NCI-H82 treated with DMSO at 0.1 percent for 48 hours (cell line): Measurements from ENCODE around the gene EBF3.
"Not testable (repeated sequence)": the region's sequence is repeated elsewhere in the genome, so short reads cannot be mapped to it uniquely, and the experiment has no call there.

Experiments
- DNase-seq: peaks from one replicate; lab custom pipeline; 2025; ENCODE audit not compliant: unreplicated experiment; lab: John Stamatoyannopoulos, UW

Gene EBF3

DNA sequence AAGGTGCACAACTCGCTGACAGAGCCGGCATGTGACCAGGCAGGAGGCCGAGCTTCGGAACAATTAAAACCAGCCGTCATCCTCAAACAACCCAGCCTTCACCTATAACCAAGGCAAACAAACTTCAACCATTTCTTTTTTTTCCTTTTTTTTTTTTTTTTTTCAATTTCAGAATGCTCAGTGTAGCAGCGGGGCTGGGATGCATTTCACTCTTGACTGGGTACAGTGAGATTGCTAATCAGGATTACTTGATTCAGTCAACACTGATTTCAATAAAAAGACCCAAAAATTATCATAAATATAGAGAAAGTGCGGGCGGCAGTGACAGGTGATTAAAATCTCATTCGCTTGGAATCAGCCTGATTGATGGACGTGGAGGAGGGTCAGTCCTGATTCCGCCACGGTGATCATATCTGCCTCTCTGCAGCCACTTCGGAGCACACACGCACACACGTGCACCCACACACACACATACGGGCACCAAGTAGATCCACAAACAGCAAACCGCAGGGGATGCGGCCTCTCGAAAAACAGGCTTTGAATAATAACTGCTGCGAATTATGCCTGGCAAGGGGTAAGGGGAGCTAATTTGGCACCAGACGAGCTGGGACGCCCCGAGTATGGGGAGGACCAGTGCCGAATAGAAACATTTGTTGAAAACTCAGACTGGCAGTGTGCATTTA lies 31.2 kb downstream of the EBF3 start:
- no peak for DNase-seq

DNA sequence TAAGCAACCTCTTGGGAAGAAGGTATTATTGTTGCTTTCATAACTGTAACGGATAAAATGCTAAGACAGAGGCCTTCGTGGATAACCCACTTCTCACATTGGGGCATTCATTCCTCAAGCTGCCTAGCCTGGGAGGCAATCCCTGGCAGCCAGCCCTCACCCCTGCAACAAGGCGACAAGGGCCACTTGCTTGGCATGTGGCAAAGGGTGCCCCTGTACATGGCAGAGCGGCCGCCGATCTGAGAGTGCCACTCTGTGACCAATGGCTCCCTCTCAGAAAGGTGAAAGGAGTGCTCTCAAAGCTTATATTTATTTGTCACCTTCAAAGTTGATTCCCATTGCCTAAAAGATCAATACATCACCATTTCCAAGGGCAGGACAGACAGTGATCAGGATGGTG lies 31.9 kb downstream of the EBF3 start:
- DNase-seq, result no peak

DNA sequence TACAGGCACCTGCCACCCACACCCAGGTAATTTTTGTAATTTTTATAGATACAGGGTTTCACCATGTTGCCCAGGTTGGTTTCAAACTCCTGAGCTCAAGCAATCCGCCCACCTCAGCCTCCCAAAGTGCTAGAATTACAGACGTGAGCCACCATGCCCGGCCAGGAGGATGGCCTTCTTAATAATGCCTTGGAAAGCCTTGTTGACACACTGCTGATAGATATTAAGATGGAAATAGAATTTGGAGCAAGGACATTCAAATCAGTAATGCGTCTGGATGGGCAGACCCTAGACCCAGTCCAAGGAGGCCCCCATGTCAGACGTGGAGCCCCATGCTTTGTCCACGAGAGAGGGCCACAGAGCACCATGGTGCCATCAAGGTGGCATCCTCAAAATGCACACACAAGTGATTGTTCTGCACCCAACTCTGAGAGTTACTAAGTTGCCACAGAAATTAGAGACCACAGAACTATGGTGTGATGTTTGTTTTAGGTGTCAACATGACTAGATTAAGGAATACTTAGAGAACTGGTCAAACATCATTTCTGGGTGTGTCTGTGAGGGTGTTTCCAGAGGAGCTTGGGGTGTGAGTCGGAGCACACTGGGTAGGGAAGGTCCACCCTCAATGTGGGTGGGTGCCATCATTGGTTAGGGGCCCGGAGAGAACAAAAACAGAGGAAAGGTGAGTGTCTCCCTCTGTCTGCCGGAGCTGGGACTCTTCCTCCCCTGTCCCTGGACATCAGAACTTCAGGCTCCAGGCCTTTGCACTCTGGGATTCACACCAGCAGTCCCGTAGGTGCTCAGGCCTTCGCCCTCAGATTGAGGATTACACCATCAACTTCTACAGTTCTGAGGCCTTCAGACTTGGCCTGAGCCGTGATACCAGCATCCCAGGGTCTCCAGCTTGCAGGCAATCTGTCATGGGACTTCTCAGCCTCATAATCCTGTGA lies 34.5 kb downstream of the EBF3 start:
- DNase-seq, result no peak

DNA sequence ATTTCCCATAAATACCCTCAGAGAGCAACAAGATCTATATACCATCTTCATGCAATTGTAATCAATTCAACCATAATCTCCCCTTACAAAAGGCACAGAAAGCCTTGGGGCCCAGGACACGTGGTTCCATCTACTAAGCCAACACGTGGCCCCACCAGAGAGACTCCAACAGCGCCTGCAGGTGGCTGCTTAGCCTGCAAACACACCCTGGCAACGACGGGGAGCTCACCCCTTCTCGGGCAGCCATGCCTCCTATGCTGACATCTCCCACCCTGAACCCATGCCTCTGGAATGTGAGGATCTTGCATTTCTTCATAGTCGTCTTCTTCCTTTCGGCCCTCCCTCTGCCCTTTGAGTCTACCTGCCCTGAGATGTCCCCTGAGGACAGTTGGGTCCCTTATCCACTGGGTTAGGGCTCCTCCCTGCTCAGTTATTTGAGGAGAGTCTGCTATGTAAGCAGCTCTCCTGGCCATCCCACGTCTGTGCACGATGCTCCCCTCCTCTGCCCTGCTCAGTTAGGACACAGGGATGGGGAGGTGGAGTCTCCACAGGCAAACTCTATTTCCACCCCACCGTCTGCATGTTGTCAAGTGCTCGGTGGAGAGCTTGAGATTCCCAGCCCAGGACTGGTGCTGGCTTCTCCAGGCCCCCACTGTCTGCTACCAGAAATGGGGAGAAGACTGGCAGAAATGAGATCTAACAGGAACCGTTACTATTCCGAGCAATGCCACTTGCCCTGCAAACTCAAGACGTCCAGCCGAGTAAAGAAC lies 36.5 kb downstream of the EBF3 start:
- DNase-seq, result no peak

DNA sequence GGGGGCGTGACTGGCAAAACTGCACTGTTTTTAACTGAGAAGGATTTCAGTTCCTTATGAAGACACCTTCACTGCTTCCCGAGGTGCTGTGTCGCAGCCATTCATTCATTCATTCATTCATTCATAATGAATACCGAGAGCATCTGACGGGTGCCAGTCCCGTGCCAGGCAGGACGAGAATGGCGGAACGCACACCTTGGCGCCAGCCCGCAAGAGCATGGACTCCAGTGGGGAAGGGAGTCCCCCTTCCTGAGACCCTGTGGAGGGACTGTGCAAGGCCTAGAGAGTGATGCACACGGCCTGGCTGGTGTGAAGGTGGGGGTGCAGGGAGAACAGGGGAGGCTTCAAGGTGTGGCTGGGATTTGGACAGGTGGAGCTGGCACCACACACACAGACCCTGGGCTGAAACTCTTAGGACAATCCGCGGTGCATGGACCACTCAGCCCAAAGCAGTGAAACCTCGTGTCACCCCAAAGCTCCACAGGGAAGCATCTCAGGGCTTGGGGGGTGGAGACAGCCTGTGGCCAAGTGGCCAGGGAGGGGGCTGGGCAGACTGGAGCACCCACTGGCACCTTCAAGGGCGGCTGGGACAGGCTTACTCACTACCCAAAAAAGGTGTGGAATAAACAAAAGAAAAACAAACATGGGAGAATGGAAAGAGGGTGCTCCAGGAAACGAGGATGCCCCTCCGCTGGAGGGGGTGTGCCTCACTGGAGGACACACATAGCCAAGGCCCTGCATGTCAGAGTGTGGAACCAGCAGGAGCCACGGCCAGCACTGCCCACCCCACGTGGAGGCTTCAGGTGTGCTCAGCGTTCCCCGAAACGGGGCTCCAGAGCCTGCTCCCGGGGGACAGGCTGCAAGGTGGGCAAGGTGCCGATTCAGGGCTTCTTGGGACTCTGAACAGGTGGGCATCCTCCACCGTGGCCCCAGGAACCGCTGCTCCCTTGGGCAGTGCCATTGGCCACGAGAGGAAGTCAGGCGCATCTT lies 37.7 kb downstream of the EBF3 start:
- no peak for DNase-seq

DNA sequence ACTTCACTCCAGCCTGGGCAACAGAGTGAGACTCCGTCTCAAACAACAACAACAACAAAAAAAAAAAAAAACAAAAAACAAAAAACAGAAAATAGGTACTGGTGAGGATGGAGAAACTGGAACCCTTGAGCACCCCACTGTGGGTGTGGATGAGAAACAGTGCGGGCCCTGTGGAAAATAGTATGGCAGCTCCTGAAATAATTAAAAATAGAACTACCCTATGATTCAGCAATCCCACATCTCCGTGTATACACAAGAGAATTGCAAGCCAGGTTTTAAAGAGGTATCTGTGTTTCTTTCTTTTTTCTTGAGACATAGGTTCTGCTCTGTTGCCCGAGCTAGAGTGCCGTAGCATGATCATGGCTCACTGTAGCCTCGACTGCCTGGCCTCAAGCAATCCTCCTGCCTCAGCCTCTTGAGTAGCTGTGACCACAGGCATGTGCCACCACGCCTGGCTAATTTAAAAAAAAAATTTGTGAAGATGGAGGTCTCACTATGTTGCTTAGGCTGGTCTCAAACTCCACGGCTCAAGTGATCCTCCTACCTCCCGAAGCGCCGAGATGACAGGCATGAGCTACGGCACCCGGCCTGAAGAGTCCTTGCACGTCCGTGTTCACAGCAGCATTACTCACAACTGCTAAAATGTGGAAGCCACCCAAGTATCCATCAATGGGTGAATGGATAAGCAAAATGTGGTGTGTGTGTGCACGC lies 39.5 kb downstream of the EBF3 start:
- DNase-seq, result no peak

GRCh38 chr10:129922598-129923123 lies 41.4 kb downstream of the EBF3 start:
- no peak for DNase-seq

DNA sequence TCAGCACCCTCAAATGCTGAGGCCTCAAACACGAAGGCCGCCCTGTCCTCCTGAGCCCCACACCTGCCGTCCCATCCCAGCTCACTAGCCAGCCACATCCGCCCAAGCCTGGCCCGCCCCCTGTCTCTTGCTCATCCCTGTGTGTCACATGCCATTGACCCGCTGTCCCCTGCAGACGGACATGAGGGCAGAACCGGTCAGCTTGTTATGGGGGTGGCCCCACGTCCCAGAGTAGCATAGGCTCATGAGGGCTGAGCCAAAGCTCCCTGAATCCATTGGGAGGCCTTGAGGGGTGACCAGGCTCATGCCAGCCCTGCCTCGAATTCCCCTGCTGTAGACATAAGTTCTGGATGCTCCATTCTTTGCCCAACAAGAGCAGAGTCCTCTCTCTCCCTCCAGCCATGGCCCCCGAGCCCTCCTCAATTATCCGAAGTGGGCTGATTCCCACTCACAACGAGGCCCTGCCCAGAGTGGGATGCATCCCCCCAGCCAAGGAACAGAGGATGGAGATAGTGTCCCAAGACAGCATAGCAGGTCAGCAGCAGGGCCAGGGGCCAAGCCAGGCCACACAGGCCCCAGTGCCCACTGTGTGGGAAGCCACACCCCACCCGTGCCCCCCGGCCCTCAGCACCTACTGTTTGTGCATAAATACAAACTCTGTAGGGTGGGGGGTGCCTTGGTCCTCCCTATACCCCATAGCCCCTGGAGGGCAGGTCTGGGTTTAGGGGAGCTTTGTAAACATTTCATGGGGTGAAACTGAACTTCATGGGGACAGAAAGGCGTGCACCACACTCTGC lies 42.1 kb downstream of the EBF3 start:
- DNase-seq, result no peak

- no peak for DNase-seq
Measured at GRCh38 chr10:129921065-129921670, 42.9 kb downstream of the EBF3 start.

- DNase-seq, result not testable (repeated sequence)
Measured at GRCh38 chr10:129920187-129920586, 43.9 kb downstream of the EBF3 start.

DNA sequence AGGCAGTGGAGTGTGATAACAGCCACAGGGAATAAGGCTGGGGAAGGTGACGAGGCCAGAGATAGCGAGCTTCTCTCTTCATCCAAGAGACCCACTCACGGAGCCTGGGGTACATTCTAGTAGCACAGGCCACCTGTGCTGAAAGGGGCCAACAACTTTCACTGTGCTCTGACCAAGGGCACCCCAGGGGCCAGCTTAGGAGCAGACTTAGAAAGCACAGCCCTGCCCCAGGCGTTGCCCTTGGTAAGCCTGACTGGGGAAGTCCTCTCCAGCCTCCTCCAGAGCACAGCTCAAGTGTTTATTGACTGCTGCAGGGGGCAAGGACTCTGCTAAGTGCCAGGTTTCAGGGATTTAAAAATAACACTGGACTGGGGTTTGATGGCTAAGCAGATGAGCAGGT lies 44.7 kb downstream of the EBF3 start:
- DNase-seq, result no peak

DNA sequence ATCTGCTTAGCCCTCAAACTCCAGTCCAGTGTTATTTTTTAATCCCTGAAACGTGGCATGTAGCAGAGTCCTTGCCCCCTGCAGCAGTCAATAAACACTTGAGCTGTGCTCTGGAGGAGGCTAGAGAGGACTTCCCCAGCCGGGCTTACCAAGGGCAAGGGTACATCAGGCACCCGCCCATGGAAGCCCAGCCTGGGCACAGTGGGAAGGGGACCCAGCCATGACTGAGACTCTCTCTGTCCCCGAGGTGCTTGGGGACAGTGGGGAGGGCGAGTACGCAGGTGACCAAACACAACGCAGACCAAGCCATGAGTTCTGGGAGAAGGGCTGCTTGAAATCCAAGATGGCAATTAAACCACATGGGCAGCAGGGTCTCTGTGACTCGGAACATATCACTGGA lies 45.2 kb downstream of the EBF3 start:
- DNase-seq, result no peak

DNA sequence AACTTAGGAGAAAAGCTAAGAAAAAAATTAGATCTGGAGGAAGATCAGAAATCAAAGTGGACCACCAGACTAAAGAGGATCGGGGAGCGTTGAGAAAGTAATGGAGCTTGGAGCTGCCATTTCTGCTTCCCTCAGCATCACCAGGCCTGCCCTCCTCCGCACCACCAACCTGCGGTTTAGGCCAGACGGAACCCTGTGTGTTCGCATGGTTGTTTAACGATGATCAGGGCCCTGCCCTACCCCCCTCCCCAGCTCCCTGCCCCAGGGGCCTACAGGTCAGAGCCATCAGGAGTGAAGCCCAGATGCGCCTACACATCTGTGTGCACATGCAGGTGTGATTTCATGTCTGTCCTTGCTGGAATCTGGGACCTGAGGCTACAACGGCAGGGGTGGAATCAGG lies 45.7 kb downstream of the EBF3 start:
- no peak for DNase-seq

GRCh38 chr10:129917936-129918335 lies 46.1 kb downstream of the EBF3 start:
- no peak for DNase-seq

- no peak for DNase-seq
Measured at GRCh38 chr10:129916506-129916995, 47.5 kb downstream of the EBF3 start.

- no peak for DNase-seq
Measured at GRCh38 chr10:129915526-129916378, 48.3 kb downstream of the EBF3 start.

DNA sequence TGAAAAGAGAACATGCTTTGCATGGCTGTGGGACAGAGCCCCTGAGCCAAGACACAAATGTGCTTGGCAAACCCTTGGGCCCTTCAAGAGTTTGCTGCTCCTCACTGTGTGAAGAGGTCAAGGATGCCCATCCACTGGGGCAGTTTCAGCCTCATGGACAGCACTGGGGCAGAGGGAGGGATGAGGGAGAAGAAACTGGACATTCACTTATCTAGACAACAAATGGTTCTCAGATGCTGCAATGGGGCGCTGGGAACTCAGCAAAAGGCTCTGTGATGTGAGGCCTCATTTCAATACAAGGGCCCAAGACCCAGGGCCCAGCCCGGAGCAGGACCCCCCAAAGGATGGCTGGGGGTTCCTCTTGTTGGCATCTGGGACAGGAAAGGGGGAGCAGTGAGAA lies 49.1 kb downstream of the EBF3 start:
- DNase-seq, result no peak
